ENCODE data around the gene GAGE12D.
"Not testable (repeated sequence)": the region's sequence is repeated elsewhere in the genome, so short reads cannot be mapped to it uniquely, and the experiment has no call there.

GRCh38 chrX:49568728-49569127, 27.2 kb downstream of the GAGE12D start:
- not testable (repeated sequence) for TF ChIP-seq CTCF (conservative IDR thresholded peaks at IDR 0.05 in 1 of 2, IDR thresholded peaks at IDR 0.05 in 1 of 2; ENCODE audit: extremely low read depth in 1 of 2, insufficient read depth in 1 of 2, low read depth in 1 of 2, low read length in 2 of 2); EZH2 (IDR thresholded peaks at IDR 0.05; ENCODE audit: borderline replicate concordance, low read length)

Measured in mammary epithelial cell (primary cell).